Parathyroid adenoma (tissue), 2 donors: ENCODE measurements around the gene SLC22A17.

ENCODE experiments used
- H2AFZ ChIP-seq: fragments of 300-600 bp; sonication (generic); one replicate; pipeline ENCODE4 v1.7.0; 2017; ENCODE audit warnings: antibody characterized with exemption, mild to moderate bottlenecking
- H3K27ac ChIP-seq: fragments of 300-600 bp; sonication (generic); one replicate; pipeline ENCODE4 v1.7.0; 2017
- H3K27me3 ChIP-seq: fragments of 300-600 bp; sonication (generic); one replicate; pipeline ENCODE4 v1.7.0; 2017; ENCODE audit warnings: low read length; ENCODE audit not compliant: control insufficient read depth, insufficient read depth
- H3K36me3 ChIP-seq: fragments of 300-600 bp; sonication (generic); one replicate; pipeline ENCODE4 v1.7.0; 2017; ENCODE audit warnings: low read length; ENCODE audit not compliant: control insufficient read depth, insufficient read depth
- H3K4me1 ChIP-seq: fragments of 300-600 bp; sonication (generic); one replicate; pipeline ENCODE4 v1.7.0; 2017; ENCODE audit warnings: control low read depth
- H3K4me2 ChIP-seq: fragments of 300-600 bp; sonication (generic); one replicate; pipeline ENCODE4 v1.7.0; 2017; ENCODE audit warnings: low read length
- H3K4me3 ChIP-seq: fragments of 300-600 bp; sonication (generic); one replicate; pipeline ENCODE4 v1.7.0; 2017; ENCODE audit warnings: low read depth, low read length
- H3K79me2 ChIP-seq: fragments of 300-600 bp; sonication (generic); one replicate; pipeline ENCODE4 v1.7.0; 2017; ENCODE audit warnings: control low read depth
- H3K9ac ChIP-seq: fragments of 300-600 bp; sonication (generic); one replicate; pipeline ENCODE4 v1.7.0; 2017; ENCODE audit warnings: mild to moderate bottlenecking
- H3K9me3 ChIP-seq: fragments of 300-600 bp; sonication (generic); one replicate; pipeline ENCODE4 v1.7.0; 2017; ENCODE audit warnings: low read length; ENCODE audit not compliant: control insufficient read depth
- CTCF ChIP-seq: fragments of 300-600 bp; sonication (generic); IDR thresholded peaks from one replicate; pipeline ENCODE4 v1.7.0; 2017; ENCODE audit warnings: antibody characterized with exemption, mild to moderate bottlenecking
- donor health status: primary hyperparathyroidism.

The SLC22A17 gene

DNA sequence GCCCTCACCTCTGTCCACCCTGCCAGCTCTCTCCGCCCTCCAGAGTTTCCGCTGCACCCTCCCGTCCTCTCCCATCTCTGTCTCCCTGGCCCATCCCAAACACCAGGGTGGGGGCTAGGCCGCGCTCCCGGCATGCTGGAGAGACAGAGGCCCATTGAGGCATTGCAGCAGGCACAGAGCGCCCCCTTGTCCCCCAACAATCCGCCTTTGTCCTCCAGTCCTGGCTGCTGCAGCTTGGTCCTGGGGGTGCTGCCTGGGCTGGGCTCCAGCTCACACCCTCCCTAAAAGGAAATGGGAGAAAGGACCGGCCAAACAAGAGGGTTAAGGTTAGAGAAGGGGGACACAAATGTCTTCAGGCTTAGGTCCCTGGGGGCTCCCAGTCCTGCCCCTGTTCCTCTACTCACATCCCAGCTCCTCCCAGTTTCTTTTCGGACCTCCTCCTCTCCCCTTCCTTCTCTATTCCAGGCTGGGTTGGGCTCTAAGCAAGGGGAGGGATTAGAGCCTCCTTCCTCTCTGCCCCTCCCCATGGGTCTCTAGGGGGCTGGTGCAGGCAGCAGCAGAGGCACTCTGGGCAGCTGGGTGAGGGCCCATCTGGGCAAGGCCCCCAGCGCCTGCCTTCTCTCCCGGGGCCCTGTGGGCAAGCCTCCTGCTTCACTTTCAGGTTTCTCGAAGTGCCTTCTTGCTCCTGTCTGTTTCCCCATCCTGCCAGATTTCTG is 24.0 kb upstream of the SLC22A17 start, which contains the start of gene CMTM5:
TSS of gene CMTM5 (plus strand) at position 565 of the 716 bp plus-strand sequence. CDS start 206 bp downstream, outside the sequence.
- H3K4me3 ChIP-seq, result no peak within 1 kb of the TSS
- no peak within 1 kb of the TSS for H3K27ac ChIP-seq
- no peaks in the 10 kb centered on the region for H3K79me2 ChIP-seq
- no peaks in the 10 kb centered on the region for H3K36me3 ChIP-seq
- H3K27me3 ChIP-seq, result no peaks in the 10 kb centered on the region
- no peak within 1 kb of the TSS for H3K9ac ChIP-seq
- no peak within 1 kb of the TSS for H3K4me2 ChIP-seq
- no peak within 1 kb of the TSS for H2AFZ ChIP-seq
- TF ChIP-seq CTCF, result no peak
- H3K9me3 ChIP-seq, result no peaks in the 10 kb centered on the region
- H3K4me1 ChIP-seq, result no peaks in the 10 kb centered on the region

GRCh38 chr14:23375527-23376251 is 23.0 kb upstream of the SLC22A17 start:
- no peak overlapping the region for H3K9ac ChIP-seq
- no peak overlapping the region for H3K4me2 ChIP-seq
- no peaks in the 10 kb centered on the region for H3K79me2 ChIP-seq
- H3K4me1 ChIP-seq, result no peaks in the 10 kb centered on the region
- H3K27me3 ChIP-seq, result no peaks in the 10 kb centered on the region
- no peak for TF ChIP-seq CTCF
- H2AFZ ChIP-seq, result no peak overlapping the region
- H3K9me3 ChIP-seq, result no peaks in the 10 kb centered on the region
- no peak overlapping the region for H3K27ac ChIP-seq
- H3K4me3 ChIP-seq, result no peak overlapping the region
- no peaks in the 10 kb centered on the region for H3K36me3 ChIP-seq

GRCh38 chr14:23373041-23373440 is 20.4 kb upstream of the SLC22A17 start:
- no peaks in the 10 kb centered on the region for H3K79me2 ChIP-seq
- H3K27ac ChIP-seq, result no peak overlapping the region
- TF ChIP-seq CTCF, result no peak
- H3K9ac ChIP-seq, result no peak overlapping the region
- H3K9me3 ChIP-seq, result no peaks in the 10 kb centered on the region
- no peak overlapping the region for H2AFZ ChIP-seq
- no peak overlapping the region for H3K4me3 ChIP-seq
- no peaks in the 10 kb centered on the region for H3K4me1 ChIP-seq
- H3K4me2 ChIP-seq, result no peak overlapping the region
- H3K36me3 ChIP-seq, result no peaks in the 10 kb centered on the region
- H3K27me3 ChIP-seq, result no peaks in the 10 kb centered on the region

DNA sequence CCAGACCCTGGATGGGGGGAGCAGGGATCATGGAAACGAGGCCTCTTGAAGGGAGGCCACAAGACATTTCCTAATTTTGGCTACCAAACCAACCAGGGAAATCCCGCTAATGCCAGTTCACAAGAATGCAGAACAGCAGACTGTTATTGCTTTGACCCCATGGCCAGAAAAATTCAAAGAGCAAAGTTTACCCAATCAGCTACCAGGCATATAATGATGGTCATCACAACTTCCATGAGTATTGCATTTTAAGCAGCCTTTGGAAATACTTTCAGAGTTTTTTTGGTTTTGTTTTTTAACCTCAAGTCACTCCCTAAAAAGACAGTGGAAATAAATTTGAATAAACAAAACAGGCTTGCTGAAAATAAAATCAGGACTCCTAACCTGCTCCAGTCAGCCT is 19.8 kb upstream of the SLC22A17 start, which contains the start of gene IL25:
TSS of gene IL25 (plus strand) at position 301 of the 400 bp plus-strand sequence.
- Histone ChIP-seq H3K4me2 (no peak within 1 kb of the TSS), H3K9me3 (no peaks in the 10 kb centered on the region), H3K27me3 (no peaks in the 10 kb centered on the region), H3K4me1 (no peaks in the 10 kb centered on the region), H3K36me3 (no peaks in the 10 kb centered on the region), H3K79me2 (no peaks in the 10 kb centered on the region), H3K9ac (no peak within 1 kb of the TSS), H3K4me3 (no peak within 1 kb of the TSS), H2AFZ (no peak within 1 kb of the TSS), H3K27ac (no peak within 1 kb of the TSS)
- TF ChIP-seq CTCF, result no peak
